Progenitor cell of endocrine pancreas (in vitro differentiated cells): ENCODE data around the gene DNM3. TPM values are rescaled to one million over a fixed set of nuclear protein-coding genes. Genes with fewer than 3 reads are reported as not detected.
"Not testable (repeated sequence)": the region's sequence is repeated elsewhere in the genome, so short reads cannot be mapped to it uniquely, and the experiment has no call there.

Experiments used
- DNase-seq: peaks from one replicate; pipeline ENCODE4 v3.0.0; 2021; ENCODE audit warnings: low spot score; ENCODE audit not compliant: unreplicated experiment
- H3K27ac Mint-ChIP-seq: 2 replicates; pipeline ENCODE4 v1.8.0; 2021; ENCODE audit warnings: mild to moderate bottlenecking, moderate library complexity, mixed read lengths
- H3K27me3 Mint-ChIP-seq: 2 replicates; pipeline ENCODE4 v1.8.0; 2021; ENCODE audit warnings: mixed read lengths
- H3K36me3 Mint-ChIP-seq: 2 replicates; pipeline ENCODE4 v1.8.0; 2022; ENCODE audit warnings: mixed read lengths; ENCODE audit not compliant: insufficient read depth
- H3K4me1 Mint-ChIP-seq: 2 replicates; pipeline ENCODE4 v1.8.0; 2021; ENCODE audit warnings: low read depth, mixed read lengths
- H3K4me3 Mint-ChIP-seq: 2 replicates; pipeline ENCODE4 v1.8.0; 2021; ENCODE audit warnings: low read depth, mild to moderate bottlenecking, moderate library complexity, mixed read lengths
- H3K9me3 Mint-ChIP-seq: 2 replicates; pipeline ENCODE4 v1.8.0; 2021; ENCODE audit warnings: low read depth, mixed read lengths
- total RNA-seq: library from RNA; stranded (reverse); gene quantifications from 2 replicates; pipeline ENCODE4 v1.2.1, GENCODE V29; 2021
- TF ChIP-seq, protein P1 (sequence below): fragments of 200-600 bp; sonication (generic); IDR thresholded peaks from one replicate; pipeline ENCODE4 v1.5.0; 2021; ENCODE audit warnings: antibody characterized with exemption, mild to moderate bottlenecking; ENCODE audit not compliant: unreplicated experiment

Gene DNM3
- total RNA-seq, 1 donor from 2014 or later, result 0.48 TPM

- no peaks in the 10 kb centered on the region for H3K9me3 Mint-ChIP-seq
- no peaks in the 10 kb centered on the region for H3K27me3 Mint-ChIP-seq
- H3K27ac Mint-ChIP-seq, result no peak overlapping the region
- H3K36me3 Mint-ChIP-seq, result no peaks in the 10 kb centered on the region
- TF ChIP-seq, protein P1, sequence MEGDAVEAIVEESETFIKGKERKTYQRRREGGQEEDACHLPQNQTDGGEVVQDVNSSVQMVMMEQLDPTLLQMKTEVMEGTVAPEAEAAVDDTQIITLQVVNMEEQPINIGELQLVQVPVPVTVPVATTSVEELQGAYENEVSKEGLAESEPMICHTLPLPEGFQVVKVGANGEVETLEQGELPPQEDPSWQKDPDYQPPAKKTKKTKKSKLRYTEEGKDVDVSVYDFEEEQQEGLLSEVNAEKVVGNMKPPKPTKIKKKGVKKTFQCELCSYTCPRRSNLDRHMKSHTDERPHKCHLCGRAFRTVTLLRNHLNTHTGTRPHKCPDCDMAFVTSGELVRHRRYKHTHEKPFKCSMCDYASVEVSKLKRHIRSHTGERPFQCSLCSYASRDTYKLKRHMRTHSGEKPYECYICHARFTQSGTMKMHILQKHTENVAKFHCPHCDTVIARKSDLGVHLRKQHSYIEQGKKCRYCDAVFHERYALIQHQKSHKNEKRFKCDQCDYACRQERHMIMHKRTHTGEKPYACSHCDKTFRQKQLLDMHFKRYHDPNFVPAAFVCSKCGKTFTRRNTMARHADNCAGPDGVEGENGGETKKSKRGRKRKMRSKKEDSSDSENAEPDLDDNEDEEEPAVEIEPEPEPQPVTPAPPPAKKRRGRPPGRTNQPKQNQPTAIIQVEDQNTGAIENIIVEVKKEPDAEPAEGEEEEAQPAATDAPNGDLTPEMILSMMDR, result no peak
- H3K4me1 Mint-ChIP-seq, result peaks cover 5% of the 10 kb centered on the region
- no peak overlapping the region for H3K4me3 Mint-ChIP-seq
- no peak for DNase-seq
Measured at GRCh38 chr1:172069534-172069933, 228.2 kb downstream of the DNM3 start.

- H3K4me1 Mint-ChIP-seq, result peaks cover 5% of the 10 kb centered on the region
- TF ChIP-seq, protein P1, result no peak
- no peaks in the 10 kb centered on the region for H3K9me3 Mint-ChIP-seq
- H3K27ac Mint-ChIP-seq, result no peak overlapping the region
- no peaks in the 10 kb centered on the region for H3K36me3 Mint-ChIP-seq
- no peak for DNase-seq
- H3K4me3 Mint-ChIP-seq, result no peak overlapping the region
- H3K27me3 Mint-ChIP-seq, result no peaks in the 10 kb centered on the region
Measured at GRCh38 chr1:172070055-172070454, 228.8 kb downstream of the DNM3 start.

- Mint-ChIP-seq H3K27ac (no peak overlapping the region), H3K36me3 (no peaks in the 10 kb centered on the region), H3K4me1 (no peaks in the 10 kb centered on the region), H3K27me3 (no peaks in the 10 kb centered on the region), H3K9me3 (peaks cover 4% of the 10 kb centered on the region), H3K4me3 (no peak overlapping the region)
- DNase-seq, result no peak
- TF ChIP-seq, protein P1, result no peak
Measured at GRCh38 chr1:172071746-172072145, 230.4 kb downstream of the DNM3 start.

GRCh38 chr1:172079859-172080258 is 238.6 kb downstream of the DNM3 start:
- not testable (repeated sequence) for H3K27me3 Mint-ChIP-seq, H3K27ac Mint-ChIP-seq, H3K4me3 Mint-ChIP-seq, DNase-seq, H3K4me1 Mint-ChIP-seq, H3K36me3 Mint-ChIP-seq
- peaks cover 16% of the 10 kb centered on the region for H3K9me3 Mint-ChIP-seq

- Mint-ChIP-seq H3K4me1 (no peaks in the 10 kb centered on the region), H3K9me3 (peaks cover 6% of the 10 kb centered on the region), H3K27ac (no peak overlapping the region), H3K4me3 (no peak overlapping the region), H3K27me3 (no peaks in the 10 kb centered on the region), H3K36me3 (no peaks in the 10 kb centered on the region)
- DNase-seq, result no peak
- TF ChIP-seq, protein P1, result no peak
Measured at GRCh38 chr1:172083191-172083590, 241.9 kb downstream of the DNM3 start.

GRCh38 chr1:172084876-172085275 is 243.6 kb downstream of the DNM3 start:
- Mint-ChIP-seq H3K36me3 (no peaks in the 10 kb centered on the region), H3K27ac (no peak overlapping the region), H3K9me3 (no peaks in the 10 kb centered on the region), H3K4me1 (no peaks in the 10 kb centered on the region), H3K27me3 (no peaks in the 10 kb centered on the region), H3K4me3 (no peak overlapping the region)
- TF ChIP-seq, protein P1, result no peak
- DNase-seq, result no peak
